Putamen (tissue), 1 donor: ENCODE results near the gene LENEP.
A peak's percentile ranks its signal among the peaks of the same experiment; 100 is the strongest.

Experiments used
- DNase-seq: peaks from one replicate; pipeline ENCODE4 v3.0.0-alpha.2; 2016; ENCODE audit warnings: low spot score

LENEP gene

DNA sequence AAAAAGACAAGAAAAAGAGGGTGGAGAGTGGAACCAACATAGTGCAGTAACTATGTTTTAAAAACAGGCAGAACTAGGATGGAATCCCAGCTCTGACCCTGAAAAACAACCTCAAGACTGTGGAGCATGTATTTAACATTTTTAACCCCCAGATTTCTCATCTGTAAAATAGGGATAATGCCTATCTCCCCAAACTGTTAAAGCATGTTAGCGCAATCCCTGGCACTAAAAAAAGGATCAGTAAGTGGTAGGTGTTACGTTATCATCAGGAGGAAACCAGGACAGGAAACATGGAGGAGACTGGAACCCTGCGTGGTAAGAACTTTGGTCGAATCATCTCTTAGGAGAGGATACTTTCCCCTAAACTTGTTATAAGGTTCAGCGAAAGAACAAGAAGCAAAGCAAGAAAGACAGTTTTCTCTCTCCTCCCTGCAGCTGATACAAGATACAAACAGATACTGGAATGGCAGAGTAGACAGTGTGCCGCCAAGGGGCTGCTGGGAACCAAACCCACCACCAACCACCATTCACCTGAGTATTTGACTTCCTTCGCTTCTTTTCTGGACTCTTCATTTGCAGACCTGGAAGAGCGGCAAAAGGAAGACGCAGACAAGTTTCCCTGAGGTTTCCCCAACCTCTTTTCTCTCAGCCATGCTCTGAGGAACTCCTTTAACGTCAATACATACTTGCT is 32.8 kb upstream of the LENEP start:
- DNase-seq = no peak

GRCh38 chr1:154961207-154962155 is 31.9 kb upstream of the LENEP start, which contains the start of gene PYGO2:
TSS of gene PYGO2 (minus strand) at chr1:154961782. CDS start at chr1:154961576, 206 bp downstream.
- peak; percentile 71 for DNase-seq

- no peak for DNase-seq
Observed at GRCh38 chr1:154962156-154962749, 31.1 kb upstream of the LENEP start.

- no peak for DNase-seq
Observed at GRCh38 chr1:154962795-154963330, 30.5 kb upstream of the LENEP start.

DNA sequence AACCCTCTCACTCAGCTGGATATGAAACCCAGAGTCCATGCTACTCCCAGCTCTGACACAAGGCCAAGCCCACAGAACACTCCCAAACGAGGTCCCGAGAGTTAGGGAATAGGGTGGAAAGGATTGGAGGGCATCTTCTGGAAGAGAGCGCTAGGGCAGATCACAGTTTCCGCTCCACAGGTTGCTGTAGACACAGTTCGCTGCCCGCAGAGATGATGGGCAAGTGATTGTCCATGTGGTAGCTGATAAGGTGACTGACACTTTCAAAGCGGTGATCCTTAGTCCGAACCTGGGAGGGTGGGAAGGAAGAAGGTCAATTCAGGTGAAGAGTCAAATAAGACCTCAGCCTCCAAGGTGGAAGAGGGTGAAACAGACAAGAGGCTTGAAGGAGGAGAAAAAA is 29.7 kb upstream of the LENEP start:
- DNase-seq = no peak

- DNase-seq = no peak
Observed at GRCh38 chr1:154964359-154964758, 29.0 kb upstream of the LENEP start.

- DNase-seq = no peak
Observed at GRCh38 chr1:154966111-154966510, 27.3 kb upstream of the LENEP start.

GRCh38 chr1:154967331-154967950 is 25.9 kb upstream of the LENEP start:
- DNase-seq = no peak

DNA sequence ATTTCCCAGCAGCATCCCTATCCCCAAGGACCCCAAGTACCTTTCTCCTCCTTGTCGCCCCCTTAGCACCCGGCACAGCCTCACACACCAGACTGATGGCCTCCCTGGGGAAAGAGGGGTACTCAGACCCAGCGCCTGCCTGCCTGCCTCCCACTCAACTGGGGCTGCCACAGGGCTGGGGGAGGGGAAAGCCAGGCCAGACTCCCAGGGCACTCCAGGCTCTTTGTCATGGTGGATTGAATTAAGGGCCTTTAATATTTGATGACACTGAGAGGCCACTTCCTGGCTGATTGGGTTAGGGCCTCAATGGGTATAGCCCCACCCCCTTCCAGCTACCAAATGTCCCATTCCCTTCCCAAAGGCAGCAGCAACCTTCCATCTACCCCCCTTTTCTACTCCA is 24.7 kb upstream of the LENEP start:
- no peak for DNase-seq

DNA sequence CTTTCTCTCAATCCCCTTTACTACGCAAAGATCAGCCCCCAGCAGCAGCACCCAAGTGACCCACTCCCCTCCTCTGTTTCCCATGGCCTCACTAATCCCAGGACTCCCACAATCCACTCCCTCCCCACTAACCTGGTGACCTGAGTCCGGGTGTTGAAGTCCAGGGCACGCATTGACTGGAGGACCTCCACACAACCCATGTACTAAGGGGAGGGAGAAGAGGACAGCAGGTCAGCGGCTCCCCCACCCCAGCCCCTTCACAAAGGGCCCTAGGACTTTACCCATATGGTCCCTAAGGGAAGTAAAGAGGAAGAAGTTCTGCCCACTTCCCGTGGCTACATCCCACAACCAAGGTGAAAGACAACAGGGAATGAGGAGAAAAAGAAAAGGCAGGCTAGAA is 24.1 kb upstream of the LENEP start:
- no peak for DNase-seq

DNA sequence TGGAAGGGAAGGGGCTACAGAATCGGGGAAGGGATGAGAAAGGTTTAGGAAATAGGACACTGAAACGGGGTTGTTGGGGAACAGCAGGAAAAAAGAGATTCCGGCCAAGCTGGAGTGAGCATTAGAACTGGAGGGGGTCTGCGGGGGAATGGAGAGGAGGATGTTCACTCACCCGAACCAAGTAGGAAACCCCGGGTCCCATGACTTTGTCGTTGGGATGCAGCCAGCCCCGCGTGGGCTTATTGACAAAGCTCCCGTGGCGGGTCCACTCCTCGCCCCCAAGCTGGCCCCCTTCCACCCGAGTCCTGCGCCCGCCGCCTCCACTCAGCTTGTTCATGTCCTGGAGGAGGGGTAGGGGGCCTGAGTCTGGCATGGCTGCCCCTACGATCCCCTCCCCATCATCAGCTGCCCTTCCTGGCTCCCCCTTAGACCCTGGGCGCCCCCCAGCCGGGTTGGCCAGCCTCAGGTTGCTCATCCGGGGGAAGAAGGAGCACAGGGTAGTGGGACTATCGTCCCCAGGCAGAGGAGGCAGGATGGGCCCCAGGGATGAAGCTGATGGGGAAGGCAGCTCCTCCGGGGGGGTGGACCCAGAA is 23.4 kb upstream of the LENEP start:
- no peak for DNase-seq

DNA sequence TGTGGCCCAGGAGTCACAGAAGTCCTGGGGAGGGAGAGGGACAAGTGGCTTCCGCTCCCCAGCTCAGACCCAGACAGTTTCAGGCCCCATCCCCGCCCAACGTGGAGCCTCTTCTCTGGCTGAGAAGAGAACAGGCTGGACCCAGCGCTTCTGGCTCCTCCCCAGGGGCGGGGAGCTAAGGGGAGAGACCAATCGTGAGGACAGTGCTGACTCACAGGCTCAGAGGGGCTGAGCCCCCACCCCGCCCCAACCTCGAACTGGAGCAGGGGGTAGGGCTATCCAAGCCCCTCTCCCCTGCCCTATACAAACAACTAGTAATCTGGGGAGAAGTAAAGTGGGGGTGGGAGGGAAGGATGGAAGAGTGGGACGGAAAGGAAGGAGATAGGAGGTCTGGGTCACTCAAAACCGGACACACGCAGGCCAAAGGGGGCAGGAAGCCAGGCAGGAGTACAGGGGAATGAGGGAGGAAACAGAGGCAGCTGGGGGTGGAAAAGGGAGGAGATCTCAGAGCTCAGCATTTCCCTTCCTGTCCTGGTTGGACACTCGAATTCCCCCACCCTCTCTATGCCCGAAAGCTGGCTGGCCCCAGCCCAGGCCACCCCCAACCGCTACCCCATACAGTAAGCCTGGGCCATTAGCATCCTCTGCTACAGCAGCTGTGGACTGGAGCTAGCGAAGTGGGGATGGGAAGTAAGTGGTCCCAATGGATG is 22.6 kb upstream of the LENEP start, which contains the start of gene SHC1:
Gene SHC1 (minus strand): TSS at position 117 of the 710 bp plus-strand sequence. CDS start 221 bp downstream, outside the sequence.
- peak; percentile 76 for DNase-seq

- DNase-seq = no peak
Observed at GRCh38 chr1:154971341-154971998, 21.9 kb upstream of the LENEP start.

- no peak for DNase-seq
Observed at GRCh38 chr1:154972213-154972516, 21.2 kb upstream of the LENEP start.

DNA sequence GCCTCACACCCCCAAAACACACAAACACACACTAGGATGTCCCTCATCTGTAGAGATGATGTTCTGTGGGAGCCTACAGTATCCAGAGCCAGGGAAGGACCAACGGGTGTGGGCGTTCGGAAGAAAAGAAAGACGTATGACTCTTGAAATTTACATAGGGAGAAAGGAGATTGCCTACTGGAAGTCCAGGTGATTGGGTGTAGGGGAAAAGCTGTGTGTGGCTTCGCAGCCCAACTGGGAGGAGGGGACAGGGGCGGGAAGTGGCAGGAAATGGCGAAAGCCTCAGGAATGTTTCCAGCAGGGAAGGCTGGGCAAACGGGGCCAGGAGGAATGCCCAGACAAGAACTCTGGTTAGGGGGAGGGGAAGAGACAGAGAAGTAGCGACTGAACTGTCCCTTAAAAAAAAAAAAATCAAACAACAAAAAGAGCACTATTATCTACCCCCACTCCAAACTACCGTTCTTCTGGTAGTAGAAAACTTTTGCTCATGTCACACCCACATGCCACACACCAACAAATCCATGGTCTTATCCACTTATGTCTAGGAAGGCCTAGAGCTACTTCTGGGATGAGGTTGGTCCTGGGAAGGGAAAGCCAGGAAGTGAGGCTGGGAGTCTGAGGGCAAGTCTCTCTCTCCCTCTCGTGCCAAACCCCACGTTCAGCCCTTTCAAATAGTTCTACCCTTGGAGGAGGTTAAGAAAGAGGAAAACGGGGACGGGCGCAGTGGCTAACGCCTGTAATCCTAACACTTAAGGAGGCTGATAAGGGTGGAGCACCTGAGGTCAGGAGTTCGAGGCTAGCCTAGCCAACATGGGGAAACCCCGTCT is 20.7 kb upstream of the LENEP start:
- no peak for DNase-seq

- DNase-seq = peak; percentile 86
Observed at GRCh38 chr1:154973344-154974101, 19.9 kb upstream of the LENEP start.

- DNase-seq = peak; percentile 100
Observed at GRCh38 chr1:154974102-154974807, 19.1 kb upstream of the LENEP start, which contains the start of gene CKS1B. TSS of gene CKS1B (plus strand) at chr1:154974681. CDS start at chr1:154974746, 65 bp downstream.
